ENCODE data around the gene PTGDR. TPM values are rescaled to one million over a fixed set of nuclear protein-coding genes. Genes with fewer than 3 reads are reported as not detected.

PTGDR gene
- total and polyA plus RNA-seq, 2 donors (not counting 1 experiment from before 2014, with no cell fraction given), result 0.08 TPM; not detected in 1

- H3K4me1 ChIP-seq (ENCODE audit: control insufficient read depth, extremely low read depth, insufficient read depth, low read length), result no peaks in the 10 kb centered on the region
- H4K20me1 ChIP-seq (ENCODE audit: control insufficient read depth, extremely low read depth, insufficient read depth, low read length), result no peaks in the 10 kb centered on the region
- no peak for DNase-seq (ENCODE audit: low read depth in 2 of 2)
- no peaks in the 10 kb centered on the region for H3K27me3 ChIP-seq (ENCODE audit: control insufficient read depth, insufficient read depth, low read length)
- H3K4me2 ChIP-seq (ENCODE audit: extremely low read depth, insufficient read depth, low read length), result no peak overlapping the region
- H3K27ac ChIP-seq (ENCODE audit: insufficient read depth, low read length), result no peak overlapping the region
- no peaks in the 10 kb centered on the region for H3K9me3 ChIP-seq (ENCODE audit: control insufficient read depth, insufficient read depth, low read depth, low read length)
- no peak overlapping the region for H2AFZ ChIP-seq (ENCODE audit: low read length)
- TF ChIP-seq CTCF (conservative IDR thresholded peaks at IDR 0.05 in 1 of 2, IDR thresholded peaks at IDR 0.05 in 1 of 2; ENCODE audit: low read depth in 1 of 2, low read length in 2 of 2), result no peak
- TF ChIP-seq EZH2 (IDR thresholded peaks at IDR 0.05; ENCODE audit: low read length, missing control alignments), result no peak
- no peak overlapping the region for H3K9ac ChIP-seq (ENCODE audit: insufficient read depth, low read length)
- no peaks in the 10 kb centered on the region for H3K36me3 ChIP-seq (ENCODE audit: control insufficient read depth, insufficient read depth, low read length)
- no peaks in the 10 kb centered on the region for H3K79me2 ChIP-seq (ENCODE audit: control insufficient read depth, insufficient read depth, low read length)
- H3K4me3 ChIP-seq (replicated peaks in 1 of 4; ENCODE audit: control extremely low read depth in 1 of 4, insufficient read depth in 1 of 4, low read depth in 3 of 4, low read length in 4 of 4), result no peak overlapping the region
Observed at GRCh38 chr14:52298795-52299194, 31.3 kb downstream of the PTGDR start.

GRCh38 chr14:52299692-52300278 lies 32.3 kb downstream of the PTGDR start:
- H3K36me3 ChIP-seq (ENCODE audit: control insufficient read depth, insufficient read depth, low read length), result no peaks in the 10 kb centered on the region
- no peak overlapping the region for H3K4me3 ChIP-seq (replicated peaks in 1 of 4; ENCODE audit: control extremely low read depth in 1 of 4, insufficient read depth in 1 of 4, low read depth in 3 of 4, low read length in 4 of 4)
- no peak overlapping the region for H3K9ac ChIP-seq (ENCODE audit: insufficient read depth, low read length)
- no peaks in the 10 kb centered on the region for H3K4me1 ChIP-seq (ENCODE audit: control insufficient read depth, extremely low read depth, insufficient read depth, low read length)
- no peak for TF ChIP-seq EZH2 (IDR thresholded peaks at IDR 0.05; ENCODE audit: low read length, missing control alignments)
- TF ChIP-seq CTCF (conservative IDR thresholded peaks at IDR 0.05 in 1 of 2, IDR thresholded peaks at IDR 0.05 in 1 of 2; ENCODE audit: low read depth in 1 of 2, low read length in 2 of 2), result peak; percentile 50 to 59
- no peaks in the 10 kb centered on the region for H3K27me3 ChIP-seq (ENCODE audit: control insufficient read depth, insufficient read depth, low read length)
- peak; percentile 58 to 82 for DNase-seq (ENCODE audit: low read depth in 2 of 2)
- H4K20me1 ChIP-seq (ENCODE audit: control insufficient read depth, extremely low read depth, insufficient read depth, low read length), result no peaks in the 10 kb centered on the region
- H3K9me3 ChIP-seq (ENCODE audit: control insufficient read depth, insufficient read depth, low read depth, low read length), result no peaks in the 10 kb centered on the region
- H3K4me2 ChIP-seq (ENCODE audit: extremely low read depth, insufficient read depth, low read length), result no peak overlapping the region
- H2AFZ ChIP-seq (ENCODE audit: low read length), result no peak overlapping the region
- no peaks in the 10 kb centered on the region for H3K79me2 ChIP-seq (ENCODE audit: control insufficient read depth, insufficient read depth, low read length)
- no peak overlapping the region for H3K27ac ChIP-seq (ENCODE audit: insufficient read depth, low read length)

- no peak overlapping the region for H3K4me2 ChIP-seq (ENCODE audit: extremely low read depth, insufficient read depth, low read length)
- H3K27ac ChIP-seq (ENCODE audit: insufficient read depth, low read length), result no peak overlapping the region
- H3K9ac ChIP-seq (ENCODE audit: insufficient read depth, low read length), result no peak overlapping the region
- no peak overlapping the region for H2AFZ ChIP-seq (ENCODE audit: low read length)
- TF ChIP-seq EZH2 (IDR thresholded peaks at IDR 0.05; ENCODE audit: low read length, missing control alignments) (no peak), CTCF (conservative IDR thresholded peaks at IDR 0.05 in 1 of 2, IDR thresholded peaks at IDR 0.05 in 1 of 2; ENCODE audit: low read depth in 1 of 2, low read length in 2 of 2) (no peak)
- no peaks in the 10 kb centered on the region for H3K36me3 ChIP-seq (ENCODE audit: control insufficient read depth, insufficient read depth, low read length)
- no peaks in the 10 kb centered on the region for H3K4me1 ChIP-seq (ENCODE audit: control insufficient read depth, extremely low read depth, insufficient read depth, low read length)
- H4K20me1 ChIP-seq (ENCODE audit: control insufficient read depth, extremely low read depth, insufficient read depth, low read length), result no peaks in the 10 kb centered on the region
- no peaks in the 10 kb centered on the region for H3K27me3 ChIP-seq (ENCODE audit: control insufficient read depth, insufficient read depth, low read length)
- no peak for DNase-seq (ENCODE audit: low read depth in 2 of 2)
- H3K9me3 ChIP-seq (ENCODE audit: control insufficient read depth, insufficient read depth, low read depth, low read length), result no peaks in the 10 kb centered on the region
- H3K79me2 ChIP-seq (ENCODE audit: control insufficient read depth, insufficient read depth, low read length), result no peaks in the 10 kb centered on the region
- H3K4me3 ChIP-seq (replicated peaks in 1 of 4; ENCODE audit: control extremely low read depth in 1 of 4, insufficient read depth in 1 of 4, low read depth in 3 of 4, low read length in 4 of 4), result no peak overlapping the region
Observed at GRCh38 chr14:52303236-52303635, 35.7 kb downstream of the PTGDR start.

Data from fibroblast of lung (primary cell).